GM10266 (cell line): ENCODE data around the gene EGFR.

Experiments
- DNase-seq: peaks from one replicate; pipeline ENCODE4 v3.0.0; 2012; ENCODE audit errors: extremely low spot score
- TF ChIP-seq, protein P1 (sequence below): IDR thresholded peaks from 2 replicates; pipeline ENCODE4 v1.5.1; 2012; ENCODE audit warnings: mild to moderate bottlenecking, low read depth; ENCODE audit not compliant: control insufficient read depth, insufficient read depth; ENCODE audit errors: missing control alignments

The EGFR gene

GRCh38 chr7:55083206-55083605, 64.4 kb downstream of the EGFR start:
- TF ChIP-seq, protein P1, sequence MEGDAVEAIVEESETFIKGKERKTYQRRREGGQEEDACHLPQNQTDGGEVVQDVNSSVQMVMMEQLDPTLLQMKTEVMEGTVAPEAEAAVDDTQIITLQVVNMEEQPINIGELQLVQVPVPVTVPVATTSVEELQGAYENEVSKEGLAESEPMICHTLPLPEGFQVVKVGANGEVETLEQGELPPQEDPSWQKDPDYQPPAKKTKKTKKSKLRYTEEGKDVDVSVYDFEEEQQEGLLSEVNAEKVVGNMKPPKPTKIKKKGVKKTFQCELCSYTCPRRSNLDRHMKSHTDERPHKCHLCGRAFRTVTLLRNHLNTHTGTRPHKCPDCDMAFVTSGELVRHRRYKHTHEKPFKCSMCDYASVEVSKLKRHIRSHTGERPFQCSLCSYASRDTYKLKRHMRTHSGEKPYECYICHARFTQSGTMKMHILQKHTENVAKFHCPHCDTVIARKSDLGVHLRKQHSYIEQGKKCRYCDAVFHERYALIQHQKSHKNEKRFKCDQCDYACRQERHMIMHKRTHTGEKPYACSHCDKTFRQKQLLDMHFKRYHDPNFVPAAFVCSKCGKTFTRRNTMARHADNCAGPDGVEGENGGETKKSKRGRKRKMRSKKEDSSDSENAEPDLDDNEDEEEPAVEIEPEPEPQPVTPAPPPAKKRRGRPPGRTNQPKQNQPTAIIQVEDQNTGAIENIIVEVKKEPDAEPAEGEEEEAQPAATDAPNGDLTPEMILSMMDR = no peak
- DNase-seq = no peak

GRCh38 chr7:55084307-55084706, 65.5 kb downstream of the EGFR start:
- DNase-seq = no peak
- TF ChIP-seq, protein P1 = no peak

- no peak for DNase-seq
- TF ChIP-seq, protein P1 = no peak
Observed at GRCh38 chr7:55085511-55086412, 66.9 kb downstream of the EGFR start.

DNA sequence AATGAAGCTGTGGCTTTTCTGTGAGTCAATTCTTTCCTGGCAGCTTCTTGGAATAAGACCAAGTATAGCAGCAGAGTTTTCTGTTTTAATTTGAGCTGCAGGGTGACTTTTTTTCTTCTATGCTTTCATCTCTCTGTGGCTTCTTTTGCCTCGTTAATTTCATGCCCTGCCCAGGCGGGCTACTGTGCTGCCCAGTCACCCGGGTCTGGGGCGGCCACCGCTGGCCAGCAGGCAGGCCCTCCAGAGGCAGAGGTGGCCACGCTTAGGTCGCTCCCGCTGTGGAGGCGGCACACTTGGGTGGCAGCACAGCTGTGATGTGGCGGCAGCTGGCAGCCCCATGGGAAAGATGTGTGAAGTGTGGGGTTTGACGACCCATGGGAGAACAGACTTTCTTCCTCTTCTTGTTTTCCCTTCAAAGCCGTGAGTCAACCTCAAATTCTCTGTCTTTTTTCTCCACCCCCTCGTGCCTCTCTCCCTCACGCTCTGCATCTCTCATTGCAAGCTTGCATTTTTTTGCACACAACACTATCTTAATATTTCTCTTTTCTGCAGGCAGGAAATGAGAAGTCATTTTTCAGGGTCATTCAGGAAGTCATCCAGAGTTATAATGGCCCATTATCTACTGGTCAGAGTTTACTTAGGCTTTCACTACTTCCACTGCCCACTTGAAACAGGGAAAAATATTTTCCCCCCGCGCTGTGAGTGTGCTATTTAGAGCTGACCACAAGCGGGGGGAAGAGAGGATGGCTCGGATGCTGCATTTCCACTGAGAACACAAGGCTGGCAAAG, 67.8 kb downstream of the EGFR start:
- TF ChIP-seq, protein P1 = no peak
- DNase-seq = peak; percentile 62

GRCh38 chr7:55087521-55087961, 68.7 kb downstream of the EGFR start:
- DNase-seq = no peak
- TF ChIP-seq, protein P1 = no peak

- DNase-seq = no peak
- TF ChIP-seq, protein P1 = no peak
Observed at GRCh38 chr7:55088107-55088506, 69.3 kb downstream of the EGFR start.
